K562 (cell line): ENCODE results near the gene PCOLCE2. TPM values are rescaled to one million over a fixed set of nuclear protein-coding genes. Genes with fewer than 3 reads are reported as not detected.
A peak's percentile ranks its signal among the peaks of the same experiment; 100 is the strongest.

ENCODE experiments used
- ATAC-seq: fragments of 200-7000 bp; cut with Tn5 transposase; 3 replicates; pipeline ENCODE4 v1.9.1; 2020; ENCODE audit warnings: moderate library complexity
- BruUV-seq: library from RNA; stranded (reverse); fragments of 400-500 nt; replicated peaks from 2 replicates; lab custom pipeline; 2021; lab: Mats Ljungman, UMichigan
- CTCF ChIA-PET: fragments of 300-600 bp; formaldehyde crosslinking; extraction: SDS; loops from one replicate; lab custom pipeline; 2021; ENCODE audit warnings: low intra/inter-chr PET ratio; lab: Yijun Ruan, JAX
- POLR2A ChIA-PET: fragments of 300-600, 350-650 bp; sonication (Branson Sonifier 250); formaldehyde crosslinking; extraction: SDS; loops from one replicate; lab custom pipeline; 2021; ENCODE audit warnings: antibody characterized with exemption, inconsistent platforms; lab: Yijun Ruan, JAX
- DNase-seq, 4 experiments: peaks; one replicate each; pipeline versions ENCODE4 v3.0.0 to v3.0.0-alpha.2; 2011 to 2018; ENCODE audit warnings: low spot score in 3 of 4, mixed read lengths in 3 of 4; ENCODE audit errors: extremely low read depth in 1 of 4
- FAIRE-seq: peaks from 2 replicates; lab custom pipeline; 2011; peaks lifted over from hg19 to GRCh38; lab: Jason Lieb, UNC
- H2AFZ ChIP-seq: 2 replicates; pipeline ENCODE4 v1.6.0; 2011; ENCODE audit warnings: low read depth, low read length, control low read depth, inconsistent platforms
- H3K27ac ChIP-seq: fragments of 200-600 bp; 3 replicates; pipeline ENCODE4 v1.8.0; 2011; ENCODE audit warnings: low read depth, mild to moderate bottlenecking, control low read depth, inconsistent platforms, low read length, moderate library complexity, mixed read lengths; ENCODE audit errors: extremely low read depth
- H3K27me3 ChIP-seq, 2 experiments: fragments of 300-600 bp in 1 of 2; 2 replicates in 1 of 2; 3 replicates in 1 of 2; pipeline versions ENCODE4 v1.6.0 to v1.8.0; 2011; ENCODE audit warnings: inconsistent platforms in 2 of 2, low read length in 2 of 2, mild to moderate bottlenecking in 1 of 2, mixed read lengths in 1 of 2, moderate library complexity in 1 of 2; ENCODE audit not compliant: control insufficient read depth in 2 of 2, insufficient read depth in 2 of 2
- H3K36me3 ChIP-seq: fragments of 300-600 bp; 3 replicates; pipeline ENCODE4 v1.8.0; 2011; ENCODE audit warnings: mild to moderate bottlenecking, low read length, inconsistent platforms; ENCODE audit not compliant: control insufficient read depth, insufficient read depth
- H3K4me1 ChIP-seq, 2 experiments: fragments of 200-600 bp in 1 of 2; replicated peaks in 1 of 2; 2 replicates in 1 of 2; 3 replicates in 1 of 2; pipeline versions ENCODE4 v1.5.1 to v1.8.0; 2011; ENCODE audit warnings: inconsistent platforms in 2 of 2, low read length in 2 of 2, mild to moderate bottlenecking in 1 of 2, mixed read lengths in 1 of 2, moderate library complexity in 1 of 2; ENCODE audit not compliant: control insufficient read depth in 2 of 2, insufficient read depth in 2 of 2
- H3K4me2 ChIP-seq: 2 replicates; pipeline ENCODE4 v1.6.1; 2011; ENCODE audit warnings: low read length, control low read depth, inconsistent platforms, mixed read lengths; ENCODE audit not compliant: insufficient read depth
- H3K4me3 ChIP-seq: fragments of 200-600 bp; sonication (generic), shearing (Covaris generic); 2 replicates; pipeline ENCODE4 v1.5.1; 2016; ENCODE audit warnings: control low read depth, inconsistent platforms
- H3K79me2 ChIP-seq: fragments of 200-600 bp; 3 replicates; pipeline ENCODE4 v1.8.0; 2011; ENCODE audit warnings: low read length, inconsistent platforms; ENCODE audit not compliant: control insufficient read depth, insufficient read depth
- H3K9ac ChIP-seq, 2 experiments: 2 replicates each; pipeline versions ENCODE4 v1.6.0 to v1.6.1; 2011; ENCODE audit warnings: low read depth in 2 of 2, low read length in 2 of 2, control low read depth in 1 of 2, inconsistent platforms in 1 of 2, mild to moderate bottlenecking in 1 of 2, mixed read lengths in 1 of 2; ENCODE audit not compliant: insufficient read depth in 1 of 2
- H3K9me1 ChIP-seq: one replicate; pipeline ENCODE4 v1.6.0; 2011; ENCODE audit warnings: inconsistent platforms, mild to moderate bottlenecking, low read length, moderate library complexity; ENCODE audit not compliant: control insufficient read depth, insufficient read depth
- H3K9me3 ChIP-seq: replicated peaks from 2 replicates; pipeline ENCODE4 v1.5.1; 2011; ENCODE audit warnings: low read depth, low read length, inconsistent platforms; ENCODE audit not compliant: control insufficient read depth, insufficient read depth
- H4K20me1 ChIP-seq: replicated peaks from 2 replicates; pipeline ENCODE4 v1.6.1; 2011; ENCODE audit warnings: low read length, inconsistent platforms, mixed read lengths; ENCODE audit not compliant: control insufficient read depth, insufficient read depth
- ELF1 ChIP-seq: fragments of 200-800 bp; sonication (Bioruptor generic); IDR thresholded peaks from 2 replicates; pipeline ENCODE4 v1.6.1; 2016; ENCODE audit warnings: missing genetic modification characterization, missing compliant biosample characterization
- GATA2 ChIP-seq: sonication (generic); formaldehyde crosslinking; IDR thresholded peaks from 2 replicates; pipeline ENCODE4 v1.4.0; 2020; ENCODE audit warnings: mild to moderate bottlenecking, missing genetic modification reagents
- PHB2 ChIP-seq: fragments of 450-650 bp; IDR thresholded peaks from 2 replicates; pipeline ENCODE4 v1.6.1; 2017; ENCODE audit warnings: low read depth
- PML ChIP-seq: IDR thresholded peaks from 2 replicates; pipeline ENCODE4 v1.6.1; 2012; ENCODE audit warnings: low read length, inconsistent platforms
- RBM25 ChIP-seq: fragments of 200-400 bp; formaldehyde crosslinking; IDR thresholded peaks from 2 replicates; pipeline ENCODE4 v1.6.1; 2018; ENCODE audit warnings: low read length, low read depth, moderate library complexity; ENCODE audit not compliant: severe bottlenecking
- ZNF121 ChIP-seq: sonication (generic); formaldehyde crosslinking; conservative IDR thresholded peaks from 2 replicates; pipeline ENCODE4 v1.8.0; 2022; ENCODE audit warnings: missing genetic modification reagents
- ZNF140 ChIP-seq: fragments of 250-450 bp; sonication (Bioruptor Pico); IDR thresholded peaks from 2 replicates; pipeline ENCODE4 v1.8.0; 2021; ENCODE audit warnings: moderate library complexity, mild to moderate bottlenecking, inconsistent platforms
- WGBS: fragments of 100-300 bp; shearing (Covaris generic); methylation state at CpG from one replicate; pipeline ENCODE4 v1.1.6; 2016; ENCODE audit warnings: low coverage, mixed read lengths; ENCODE audit not compliant: insufficient coverage; ENCODE audit errors: missing lambda C conversion rate; 5-methylcytosine and 5-hydroxymethylcytosine counted together
- in situ Hi-C: fragments of 300-500 bp; cut with MboI; formaldehyde crosslinking; loops from 4 replicates; pipeline ENCODE4 v1.15.0; 2018; ENCODE audit warnings: inconsistent platforms, mixed read lengths
- intact Hi-C: fragments of 100-400 bp; cut with micrococcal nuclease; formaldehyde crosslinking; loops from 2 replicates; pipeline ENCODE4 v1.14.2; 2022
- polyA plus RNA-seq, 8 experiments: library from polyadenylated mRNA; depleted of rRNA in 4 of 8; stranded (reverse) in 5 of 8; unstranded in 3 of 8; fragments of >200 nt; fragmentation: Nextera tagmentation in 2 of 8; fragmentation: Illumina TruSeq in 1 of 8; extraction: Ambion mirVana in 2 of 8; extraction: Trizol in 1 of 8; gene quantifications; 2 replicates each; pipeline versions ENCODE4 v1.2.1 to v1.2.3, GENCODE V29; 2011 to 2014; ENCODE audit warnings: inconsistent platforms in 1 of 8, missing spikeins in 1 of 8
- total RNA-seq, 7 experiments: library from RNA; depleted of rRNA in 6 of 7; stranded (reverse); fragments of >200 nt in 6 of 7; fragmentation: Illumina TruSeq in 2 of 7; extraction: Trizol in 2 of 7; gene quantifications; 2 replicates each; pipeline versions ENCODE4 v1.2.1 to v1.2.3, GENCODE V29; 2011 to 2021; ENCODE audit warnings: low replicate concordance in 1 of 7

PCOLCE2 gene
- total and polyA plus RNA-seq, 9 of the 15 experiments (the other 6 are each of a cell fraction or from before 2014, with no cell fraction given) = 0.18 to 1.2 (median 0.65) TPM

- Histone ChIP-seq H3K4me2 (no peak overlapping the region), H3K9me1 (no peaks in the 10 kb centered on the region), H3K9ac (no peak overlapping the region), H3K27me3 (no peaks in the 10 kb centered on the region), H3K4me3 (no peak overlapping the region), H4K20me1 (no peaks in the 10 kb centered on the region), H3K36me3 (no peaks in the 10 kb centered on the region), H3K4me1 (no peaks in the 10 kb centered on the region; a peak in 1 of 5 replicates), H3K9me3 (no peaks in the 10 kb centered on the region), H2AFZ (peak overlapping the region; percentile 61), H3K79me2 (no peaks in the 10 kb centered on the region), H3K27ac (no peak overlapping the region)
- intact Hi-C loops = no loop called here
- CTCF ChIA-PET = no interaction called here
- WGBS = 2% methylated on average over 3 of the region's 3 CpGs
- in situ Hi-C loops = no loop called here
- ATAC-seq (peak; percentile 54), DNase-seq (no peak), FAIRE-seq (no peak)
- BruUV-seq = no TSS peak
- POLR2A ChIA-PET = no interaction called here
- TF ChIP-seq ZNF121 (0 out of 2 replicates have a peak, but pooled peaks have one; percentile 30), GATA2 (CRISPR knock-in tag) (0 out of 2 replicates have a peak, but pooled peaks have one; percentile 19), PHB2 (no peak), ELF1 (tag) (peak; percentile 52; the same call in 1 of the 2 replicates), PML (no peak), ZNF140 (CRISPR knock-in tag) (no peak), RBM25 (peak; percentile 9)
These were observed 25.5 kb upstream of the PCOLCE2 start for GRCh38 chr3:142914286-142914811.
